BJ (cell line): ENCODE measurements around the gene RSAD1. TPM values are rescaled to one million over a fixed set of nuclear protein-coding genes. Genes with fewer than 3 reads are reported as not detected.
A peak's percentile ranks its signal among the peaks of the same experiment; 100 is the strongest.
"Not testable (repeated sequence)": the region's sequence is repeated elsewhere in the genome, so short reads cannot be mapped to it uniquely, and the experiment has no call there.

Experiments used
- CTCF ChIA-PET: fragments of 350-600 bp; formaldehyde crosslinking; extraction: SDS; loops from one replicate; lab custom pipeline; 2021; ENCODE audit warnings: antibody characterized with exemption, inconsistent platforms; lab: Yijun Ruan, JAX
- POLR2A ChIA-PET: fragments of 300-600 bp; sonication (Branson Sonifier 250); formaldehyde crosslinking; extraction: SDS; loops from one replicate; lab custom pipeline; 2021; ENCODE audit warnings: antibody characterized with exemption; lab: Charles Lee
- DNase-seq: peaks from one replicate; pipeline ENCODE4 v3.0.0-alpha.2; 2011; ENCODE audit warnings: low read depth
- H3K27me3 ChIP-seq: 2 replicates; pipeline ENCODE4 v1.6.0; 2011; ENCODE audit warnings: low read length; ENCODE audit not compliant: control insufficient read depth, insufficient read depth
- H3K36me3 ChIP-seq: 2 replicates; pipeline ENCODE4 v1.5.1; 2011; ENCODE audit warnings: low read length; ENCODE audit not compliant: control insufficient read depth, insufficient read depth
- H3K4me3 ChIP-seq: 2 replicates; pipeline ENCODE4 v1.5.1; 2011; ENCODE audit warnings: low read depth, mild to moderate bottlenecking, control low read depth, low read length
- CTCF ChIP-seq: IDR thresholded peaks from 2 replicates; pipeline ENCODE4 v1.5.1; 2011; ENCODE audit warnings: low read depth, mild to moderate bottlenecking, control low read depth, inconsistent platforms, low read length, moderate library complexity; ENCODE audit not compliant: insufficient read depth
- polyA plus RNA-seq: library from polyadenylated mRNA; depleted of rRNA; stranded (reverse); fragments of >200 nt; gene quantifications from 2 replicates; pipeline ENCODE4 v1.2.3, GENCODE V29; 2011

Gene RSAD1
- polyA plus RNA-seq, 1 experiment = 22.6 TPM

DNA sequence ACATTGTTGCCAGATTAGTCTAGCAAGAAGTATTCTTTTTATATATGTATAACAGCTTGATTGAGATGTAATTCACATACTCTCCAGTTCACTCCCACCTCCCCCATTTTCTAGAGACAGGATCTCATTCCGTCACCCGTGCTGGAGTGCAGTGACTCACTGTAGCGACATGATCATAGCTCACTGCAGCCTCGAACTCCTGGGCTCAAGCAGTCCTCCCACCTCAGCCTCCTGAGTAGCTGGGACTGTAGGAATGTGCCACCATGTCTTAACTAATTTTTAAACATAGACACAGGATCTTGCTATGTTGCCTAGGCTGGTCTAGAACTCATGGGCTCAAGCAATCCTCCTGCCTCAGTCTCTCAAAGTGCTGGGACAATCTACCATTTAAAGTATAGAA is 3.3 kb upstream of the RSAD1 start:
- H3K27me3 ChIP-seq = peaks cover 2% of the 10 kb centered on the region; the same call in 1 of the 2 replicates
- CTCF ChIA-PET = interaction anchor here (1.1 kb wide), 1 partner anchor 22 kb away, joined by 3 read pairs; no protein-coding TSS in a partner anchor
- POLR2A ChIA-PET = no interaction called here
- no peaks in the 10 kb centered on the region; the same call in 1 of the 2 replicates for H3K36me3 ChIP-seq
- TF ChIP-seq CTCF = no peak
- no peak for DNase-seq
- no peak overlapping the region for H3K4me3 ChIP-seq

GRCh38 chr17:50475775-50476544 is 2.7 kb upstream of the RSAD1 start:
- POLR2A ChIA-PET, H3K36me3 ChIP-seq, H3K27me3 ChIP-seq, H3K4me3 ChIP-seq, DNase-seq: not testable (repeated sequence)
- CTCF ChIA-PET = interaction anchor here (0.6 to 1.4 kb wide), 4 partner anchors 22 to 242 kb away, joined by 3 to 6 read pairs (median 3); partner anchors contain the start of gene LRRC59

DNA sequence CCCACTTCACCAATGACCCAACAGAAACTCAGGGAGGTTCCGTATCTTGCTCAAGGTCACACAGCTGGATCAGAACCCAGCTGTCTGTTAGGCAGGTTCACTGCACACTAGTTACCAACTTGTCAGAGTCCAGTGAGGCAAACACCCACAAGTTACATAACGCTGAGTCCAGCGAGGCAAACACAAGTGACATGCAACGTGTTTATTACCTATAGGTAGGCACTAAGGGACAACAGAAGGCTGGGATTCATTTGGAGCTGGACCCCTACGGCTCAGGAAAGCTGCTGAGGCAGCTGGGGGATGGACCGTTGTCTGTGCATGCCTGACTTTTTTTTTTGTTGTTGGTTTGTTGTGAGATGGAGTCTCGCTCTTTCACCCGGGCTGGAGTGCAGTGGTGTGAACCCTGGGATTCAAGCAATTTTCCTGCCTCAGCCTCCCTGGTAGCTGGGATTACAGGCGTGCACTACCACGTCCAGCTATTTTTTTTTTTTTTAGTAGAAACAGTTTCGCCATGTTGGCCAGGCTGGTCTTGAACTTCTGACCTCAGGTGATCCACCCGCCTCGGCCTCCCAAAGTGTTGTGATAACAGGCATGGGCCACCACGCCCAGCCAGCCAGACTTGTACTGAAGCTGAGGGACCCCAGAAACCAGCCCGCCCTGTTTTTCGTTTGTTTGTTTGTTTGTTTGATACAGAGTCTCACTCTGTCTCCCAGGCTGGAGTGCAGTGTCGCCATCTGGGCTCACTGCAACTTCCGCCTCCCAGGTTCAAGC is 1.9 kb upstream of the RSAD1 start:
- no peak overlapping the region for H3K4me3 ChIP-seq
- DNase-seq = no peak
- peaks cover 2% of the 10 kb centered on the region; the same call in 1 of the 2 replicates for H3K27me3 ChIP-seq
- H3K36me3 ChIP-seq = no peaks in the 10 kb centered on the region; the same call in 1 of the 2 replicates
- ChIA-PET POLR2A (no interaction called here), CTCF (interaction anchor here (0.6 to 2.6 kb wide), 6 partner anchors 9 to 242 kb away, joined by 3 to 19 read pairs (median 4); partner anchors contain the start of genes CHAD and LRRC59)
- no peak for TF ChIP-seq CTCF

DNA sequence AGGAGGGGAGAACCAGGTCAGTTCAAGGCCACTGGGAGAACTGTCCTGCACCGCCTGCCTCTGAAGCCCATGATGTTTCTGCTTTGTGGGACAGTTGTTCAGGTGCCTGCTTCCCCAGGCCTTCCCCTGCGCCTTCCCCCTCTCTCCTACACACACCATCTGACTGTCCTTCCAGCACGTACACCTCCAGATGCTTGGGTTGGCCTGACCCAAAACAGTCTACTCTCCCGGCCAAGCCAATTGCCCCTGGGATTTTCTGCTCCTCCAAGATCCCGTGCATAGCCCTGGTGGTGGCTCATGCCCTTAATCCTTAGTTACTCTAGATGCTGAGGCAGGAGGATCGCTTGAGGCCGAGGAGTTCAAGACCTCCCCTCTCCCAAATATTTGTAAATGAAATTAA is 684 bp upstream of the RSAD1 start:
- no peak overlapping the region; the same call in 1 of the 2 replicates for H3K4me3 ChIP-seq
- H3K36me3 ChIP-seq = no peaks in the 10 kb centered on the region; the same call in 1 of the 2 replicates
- CTCF ChIA-PET = interaction anchor here (0.7 to 2.6 kb wide), 10 partner anchors 10 to 116 kb away, joined by 3 to 27 read pairs (median 4); partner anchors contain the start of genes CHAD and LRRC59
- peaks cover 2% of the 10 kb centered on the region; the same call in 1 of the 2 replicates for H3K27me3 ChIP-seq
- POLR2A ChIA-PET = no interaction called here
- no peak for TF ChIP-seq CTCF
- DNase-seq = no peak

DNA sequence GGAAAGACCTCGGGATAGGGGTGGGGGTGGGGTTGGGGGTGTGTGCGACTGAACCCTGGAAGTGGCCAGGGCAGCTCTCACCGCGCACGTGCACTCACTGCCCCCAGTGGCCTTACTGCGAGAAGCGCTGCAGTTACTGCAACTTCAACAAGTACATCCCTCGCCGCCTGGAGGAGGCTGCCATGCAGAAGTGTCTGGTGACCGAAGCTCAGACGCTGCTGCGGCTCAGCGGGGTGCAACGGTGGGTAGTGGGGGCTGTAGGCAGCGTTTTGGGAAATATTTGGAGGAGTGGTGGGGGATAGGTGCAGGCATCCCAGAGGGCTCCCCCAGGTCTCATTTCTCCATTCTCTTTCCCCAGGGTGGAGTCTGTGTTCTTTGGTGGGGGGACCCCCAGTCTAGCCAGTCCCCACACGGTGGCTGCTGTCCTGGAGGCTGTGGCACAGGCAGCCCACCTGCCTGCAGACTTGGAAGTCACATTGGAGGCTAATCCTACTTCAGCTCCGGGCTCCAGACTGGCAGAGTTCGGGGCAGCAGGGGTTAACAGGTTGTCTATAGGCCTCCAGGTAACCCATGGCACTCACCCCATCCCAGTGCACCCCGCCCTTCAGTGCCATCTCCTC is 972 bp downstream of the RSAD1 start:
- peaks cover 7% of the 10 kb centered on the region for H3K36me3 ChIP-seq
- ChIA-PET POLR2A (interaction anchor here (0.5 to 0.6 kb wide), 2 partner anchors 221 to 276 kb away, joined by 3 read pairs; no protein-coding TSS in a partner anchor), CTCF (interaction anchor here (0.5 to 2.6 kb wide), 32 partner anchors 9 to 245 kb away, joined by 3 to 27 read pairs (median 4); partner anchors contain the start of genes CHAD, EPN3 and LRRC59)
- H3K4me3 ChIP-seq = peak overlapping the region; percentile 55
- H3K27me3 ChIP-seq = peaks cover 2% of the 10 kb centered on the region; the same call in 1 of the 2 replicates
- peak; percentile 66 for TF ChIP-seq CTCF
- no peak for DNase-seq
